Fibroblast of lung (primary cell): ENCODE results near the gene RNF168. TPM values are rescaled to one million over a fixed set of nuclear protein-coding genes. Genes with fewer than 3 reads are reported as not detected.

Source experiments
- DNase-seq, 2 donors: peaks; one replicate each; pipeline versions ENCODE4 v3.0.0 to v3.0.0-alpha.2; 2010; ENCODE audit warnings: low read depth in 2 of 2
- H2AFZ ChIP-seq: 2 replicates; pipeline ENCODE4 v1.5.1; 2012; ENCODE audit warnings: low read length, control low read depth, inconsistent platforms
- H3K27ac ChIP-seq: 2 replicates; pipeline ENCODE4 v1.5.1; 2011; ENCODE audit warnings: low read length, control low read depth; ENCODE audit not compliant: insufficient read depth
- H3K27me3 ChIP-seq: 2 replicates; pipeline ENCODE4 v1.5.1; 2011; ENCODE audit warnings: mild to moderate bottlenecking, low read length; ENCODE audit not compliant: control insufficient read depth, insufficient read depth
- H3K36me3 ChIP-seq: 2 replicates; pipeline ENCODE4 v1.5.1; 2011; ENCODE audit warnings: low read length; ENCODE audit not compliant: control insufficient read depth, insufficient read depth
- H3K4me1 ChIP-seq: 2 replicates; pipeline ENCODE4 v1.5.1; 2011; ENCODE audit warnings: low read length; ENCODE audit not compliant: control insufficient read depth, insufficient read depth; ENCODE audit errors: extremely low read depth
- H3K4me2 ChIP-seq: 2 replicates; pipeline ENCODE4 v1.5.1; 2011; ENCODE audit warnings: low read length, control low read depth; ENCODE audit not compliant: insufficient read depth; ENCODE audit errors: extremely low read depth
- H3K4me3 ChIP-seq, 4 experiments: fragments of 200-600 bp in 1 of 4; sonication (generic) in 1 of 4; replicated peaks in 1 of 4; 2 replicates each; pipeline ENCODE4 v1.5.1; 2011 to 2016; ENCODE audit warnings: low read length in 4 of 4, low read depth in 3 of 4, mild to moderate bottlenecking in 3 of 4, control low read depth in 2 of 4, inconsistent platforms in 1 of 4, mixed read lengths in 1 of 4; ENCODE audit not compliant: insufficient read depth in 1 of 4; ENCODE audit errors: control extremely low read depth in 1 of 4
- H3K79me2 ChIP-seq: 2 replicates; pipeline ENCODE4 v1.5.1; 2012; ENCODE audit warnings: mild to moderate bottlenecking, low read length, inconsistent platforms; ENCODE audit not compliant: control insufficient read depth, insufficient read depth
- H3K9ac ChIP-seq: 2 replicates; pipeline ENCODE4 v1.5.1; 2011; ENCODE audit warnings: mild to moderate bottlenecking, low read length, control low read depth; ENCODE audit not compliant: insufficient read depth
- H3K9me3 ChIP-seq: 2 replicates; pipeline ENCODE4 v1.5.1; 2012; ENCODE audit warnings: low read depth, low read length; ENCODE audit not compliant: control insufficient read depth, insufficient read depth
- H4K20me1 ChIP-seq: 2 replicates; pipeline ENCODE4 v1.5.1; 2011; ENCODE audit warnings: low read length; ENCODE audit not compliant: control insufficient read depth, insufficient read depth; ENCODE audit errors: extremely low read depth
- EZH2 ChIP-seq: IDR thresholded peaks from 2 replicates; pipeline ENCODE4 v1.5.1; 2012; ENCODE audit warnings: low read length, control low read depth, mild to moderate bottlenecking; ENCODE audit errors: missing control alignments
- polyA plus RNA-seq, 2 donors: library from polyadenylated mRNA; depleted of rRNA in 1 of 2; stranded (reverse) in 1 of 2; unstranded in 1 of 2; fragments of >200 nt; gene quantifications; 2 replicates each; pipeline ENCODE4 v1.2.1, GENCODE V29; 2011 to 2012; ENCODE audit warnings: missing spikeins in 1 of 2
- total RNA-seq: library from RNA; depleted of rRNA; stranded (reverse); fragments of >200 nt; gene quantifications from 2 replicates; pipeline ENCODE4 v1.2.1, GENCODE V29; 2014
- TF ChIP-seq, protein P1 (sequence below), 2 donors: IDR thresholded peaks in 1 of 2; conservative IDR thresholded peaks in 1 of 2; 1 replicate in 1 of 2; 2 replicates in 1 of 2; pipeline ENCODE4 v1.5.1; 2011 to 2012; ENCODE audit warnings: low read length in 2 of 2, control low read depth in 1 of 2, inconsistent platforms in 1 of 2, low read depth in 1 of 2, mild to moderate bottlenecking in 1 of 2

The RNF168 gene
- total and polyA plus RNA-seq, 2 donors (not counting 1 experiment from before 2014, with no cell fraction given) = 3.1 to 13.7 TPM

DNA sequence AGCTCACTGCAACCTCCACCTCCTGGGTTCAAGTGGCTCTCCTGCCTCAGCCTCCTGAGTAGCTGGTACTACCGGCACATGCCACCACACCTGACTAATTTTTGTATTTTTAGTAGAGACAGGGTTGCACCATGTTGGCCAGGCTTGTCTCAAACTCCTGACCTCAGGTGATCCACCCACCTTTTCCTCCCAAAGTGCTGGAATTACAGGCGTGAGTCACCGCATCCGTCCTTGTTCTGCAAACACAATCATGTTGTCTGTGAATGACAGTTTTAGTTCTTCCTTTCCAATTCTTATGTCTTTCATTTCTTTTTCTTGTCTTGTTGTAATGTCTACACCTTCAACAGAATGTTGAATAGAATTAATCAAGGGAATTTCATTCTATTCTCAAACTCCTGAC, 27.9 kb upstream of the RNF168 start:
- no peaks in the 10 kb centered on the region for H4K20me1 ChIP-seq
- peaks cover 8% of the 10 kb centered on the region for H3K4me1 ChIP-seq
- no peaks in the 10 kb centered on the region for H3K79me2 ChIP-seq

DNA sequence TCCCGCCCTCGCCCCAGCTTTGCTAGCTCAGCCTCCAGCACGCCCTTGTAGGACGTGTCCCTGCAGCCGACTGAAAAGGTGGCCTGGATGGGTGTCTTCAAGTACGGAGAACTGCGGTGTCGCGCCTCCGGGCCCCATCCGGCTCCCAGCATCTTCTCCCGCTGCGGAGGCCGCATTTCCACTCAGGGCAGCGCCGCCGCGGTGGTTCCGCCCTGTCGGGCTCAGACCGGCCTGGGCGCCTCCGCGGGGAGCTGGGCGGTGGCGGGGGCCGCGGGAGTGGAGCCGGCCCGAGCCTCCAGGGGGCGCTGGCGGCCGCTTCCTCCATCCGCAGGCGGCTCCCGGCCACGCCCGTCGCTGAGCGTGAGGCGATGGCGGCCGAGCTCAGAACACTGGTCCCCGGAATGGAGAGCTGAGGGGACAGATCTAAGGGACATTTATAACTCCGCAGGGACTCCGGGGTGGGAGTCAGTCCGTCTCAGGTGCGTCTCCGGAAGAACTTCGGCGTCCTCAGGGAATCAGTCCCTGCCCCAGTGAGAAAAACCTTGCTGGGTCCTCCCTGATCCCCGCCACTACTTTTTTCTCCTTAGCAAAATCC, 25.2 kb upstream of the RNF168 start:
- DNase-seq = peak; percentile 59 to 64
- Histone ChIP-seq H3K27me3 (no peaks in the 10 kb centered on the region), H3K79me2 (no peaks in the 10 kb centered on the region), H4K20me1 (no peaks in the 10 kb centered on the region), H3K4me2 (peak overlapping the region; percentile 90), H3K36me3 (no peaks in the 10 kb centered on the region), H3K27ac (peak overlapping the region; percentile 38), H3K4me1 (peaks cover 8% of the 10 kb centered on the region), H3K4me3 (peak overlapping the region; percentile 43 to 52 (median 49)), H3K9me3 (no peaks in the 10 kb centered on the region), H2AFZ (peak overlapping the region; percentile 98), H3K9ac (peak overlapping the region; percentile 53)
- TF ChIP-seq, protein P1, sequence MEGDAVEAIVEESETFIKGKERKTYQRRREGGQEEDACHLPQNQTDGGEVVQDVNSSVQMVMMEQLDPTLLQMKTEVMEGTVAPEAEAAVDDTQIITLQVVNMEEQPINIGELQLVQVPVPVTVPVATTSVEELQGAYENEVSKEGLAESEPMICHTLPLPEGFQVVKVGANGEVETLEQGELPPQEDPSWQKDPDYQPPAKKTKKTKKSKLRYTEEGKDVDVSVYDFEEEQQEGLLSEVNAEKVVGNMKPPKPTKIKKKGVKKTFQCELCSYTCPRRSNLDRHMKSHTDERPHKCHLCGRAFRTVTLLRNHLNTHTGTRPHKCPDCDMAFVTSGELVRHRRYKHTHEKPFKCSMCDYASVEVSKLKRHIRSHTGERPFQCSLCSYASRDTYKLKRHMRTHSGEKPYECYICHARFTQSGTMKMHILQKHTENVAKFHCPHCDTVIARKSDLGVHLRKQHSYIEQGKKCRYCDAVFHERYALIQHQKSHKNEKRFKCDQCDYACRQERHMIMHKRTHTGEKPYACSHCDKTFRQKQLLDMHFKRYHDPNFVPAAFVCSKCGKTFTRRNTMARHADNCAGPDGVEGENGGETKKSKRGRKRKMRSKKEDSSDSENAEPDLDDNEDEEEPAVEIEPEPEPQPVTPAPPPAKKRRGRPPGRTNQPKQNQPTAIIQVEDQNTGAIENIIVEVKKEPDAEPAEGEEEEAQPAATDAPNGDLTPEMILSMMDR (conservative IDR thresholded peaks at IDR 0.05 in 1 of 2, IDR thresholded peaks at IDR 0.05 in 1 of 2; ENCODE audit: low read depth in 1 of 2, low read length in 2 of 2) = peak; percentile 29 to 64
- TF ChIP-seq EZH2 = no peak

More for the DNA sequence above, 27.9 kb upstream of the RNF168 start:
- DNase-seq = no peak
- Histone ChIP-seq H3K4me3 (no peak overlapping the region), H3K27me3 (no peaks in the 10 kb centered on the region), H3K36me3 (no peaks in the 10 kb centered on the region), H2AFZ (no peak overlapping the region), H3K9me3 (no peaks in the 10 kb centered on the region), H3K27ac (no peak overlapping the region), H3K4me2 (no peak overlapping the region), H3K9ac (no peak overlapping the region)
- TF ChIP-seq, protein P1 (conservative IDR thresholded peaks at IDR 0.05 in 1 of 2, IDR thresholded peaks at IDR 0.05 in 1 of 2; ENCODE audit: low read depth in 1 of 2, low read length in 2 of 2) = no peak
- TF ChIP-seq EZH2 = no peak

DNA sequence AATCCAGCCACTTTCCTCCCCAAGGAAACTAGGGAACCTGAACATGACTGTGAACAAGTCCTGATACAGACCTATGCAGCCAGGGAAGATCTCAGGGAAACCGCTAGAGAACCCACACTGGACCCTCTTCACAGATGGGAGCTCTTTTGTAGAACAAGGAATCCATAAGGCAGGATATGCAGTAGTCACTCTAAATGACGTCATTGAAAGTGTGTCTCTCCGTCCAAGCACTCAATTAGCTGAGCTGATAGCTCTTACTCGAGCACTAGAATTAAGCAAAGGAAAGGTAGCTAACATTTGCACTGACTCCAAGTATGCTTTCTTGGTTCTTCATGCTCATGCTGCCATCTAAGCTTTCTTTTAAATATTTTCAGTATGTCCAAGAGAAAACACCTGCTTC, 21.6 kb upstream of the RNF168 start:
- Histone ChIP-seq H3K9ac (no peak overlapping the region), H3K79me2 (no peaks in the 10 kb centered on the region), H3K9me3 (no peaks in the 10 kb centered on the region), H3K27me3 (no peaks in the 10 kb centered on the region), H3K4me1 (peaks cover 8% of the 10 kb centered on the region), H3K36me3 (no peaks in the 10 kb centered on the region), H3K27ac (no peak overlapping the region), H3K4me3 (no peak overlapping the region), H2AFZ (no peak overlapping the region), H4K20me1 (no peaks in the 10 kb centered on the region), H3K4me2 (no peak overlapping the region)
- DNase-seq = no peak
- TF ChIP-seq EZH2 = no peak
- TF ChIP-seq, protein P1 (conservative IDR thresholded peaks at IDR 0.05 in 1 of 2, IDR thresholded peaks at IDR 0.05 in 1 of 2; ENCODE audit: low read depth in 1 of 2, low read length in 2 of 2) = no peak
